Posterior vena cava (tissue), 2 donors: ENCODE results near the gene COL24A1. TPM values are rescaled to one million over a fixed set of nuclear protein-coding genes. Genes with fewer than 3 reads are reported as not detected.
"Not testable (repeated sequence)": the region's sequence is repeated elsewhere in the genome, so short reads cannot be mapped to it uniquely, and the experiment has no call there.

ENCODE experiments used
- DNase-seq: peaks from one replicate; pipeline ENCODE4 v3.0.0-alpha.2; 2020; ENCODE audit warnings: low spot score
- intact Hi-C, 2 donors: fragments of 100-400 bp; cut with DNase I; formaldehyde crosslinking; loops; one replicate each; pipeline versions ENCODE4 v1.14.1 to v1.14.2; 2022 to 2023
- total RNA-seq, 2 donors: library from RNA; stranded (reverse); fragmentation: NEBNext Ultra II Directional; extraction: Animal tissue kit (Norgen Biotek cat#: 25700); gene quantifications; one replicate each; pipeline ENCODE4 v1.2.1, GENCODE V29; 2021
- donor health status: DM: yes; HTN: yes; CAD: no.
- donor health status: DM: yes; HTN: yes; CAD: no.

Gene COL24A1
- total RNA-seq, 2 donors from 2014 or later, result 0.19 to 0.38 TPM

DNA sequence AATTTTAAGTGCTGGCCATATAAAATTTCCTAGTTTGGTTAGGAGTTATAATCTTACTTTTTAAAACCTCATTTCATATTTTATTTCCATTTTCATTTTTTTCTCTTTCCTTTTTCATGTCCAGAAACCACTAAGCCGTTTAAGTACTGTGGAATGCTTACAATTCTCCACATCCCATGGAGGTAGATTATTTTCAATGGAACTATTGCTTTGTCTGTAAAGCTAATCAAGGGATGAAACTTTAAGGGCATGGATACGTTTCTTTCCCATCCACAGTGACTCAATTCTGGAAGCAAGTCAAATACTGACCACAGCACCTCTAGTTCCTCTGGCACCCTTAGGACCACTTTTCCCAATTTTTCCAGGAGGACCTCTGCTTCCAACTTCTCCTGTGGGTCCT is 309.2 kb downstream of the COL24A1 start:
- DNase-seq, result no peak
- intact Hi-C loops, result no loop called here

DNA sequence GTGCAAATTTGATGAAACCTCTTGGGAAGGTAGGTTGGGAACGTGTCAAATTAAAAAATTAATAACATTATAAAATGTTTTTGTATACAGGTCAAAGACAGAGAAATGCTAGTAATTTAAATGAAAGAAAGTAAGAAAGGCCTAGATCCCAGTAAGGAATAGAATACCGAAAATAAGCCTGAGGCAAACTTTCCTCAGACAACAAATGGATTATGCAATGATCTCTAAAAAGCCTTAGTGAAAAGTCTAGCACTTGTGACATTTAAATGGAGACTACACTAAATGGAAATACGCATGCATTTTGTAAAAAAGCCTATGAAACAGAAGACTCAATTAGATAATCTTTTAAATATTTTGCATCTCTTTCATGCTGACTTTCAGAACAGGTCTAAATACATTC is 309.9 kb downstream of the COL24A1 start:
- intact Hi-C loops, result no loop called here
- no peak for DNase-seq

GRCh38 chr1:85839459-85839858 is 317.1 kb downstream of the COL24A1 start:
- DNase-seq, result no peak
- intact Hi-C loops, result loop anchor here in 1 of 2 donors (1.0 kb wide), 1 partner anchor 42 kb away; no protein-coding TSS in a partner anchor

DNA sequence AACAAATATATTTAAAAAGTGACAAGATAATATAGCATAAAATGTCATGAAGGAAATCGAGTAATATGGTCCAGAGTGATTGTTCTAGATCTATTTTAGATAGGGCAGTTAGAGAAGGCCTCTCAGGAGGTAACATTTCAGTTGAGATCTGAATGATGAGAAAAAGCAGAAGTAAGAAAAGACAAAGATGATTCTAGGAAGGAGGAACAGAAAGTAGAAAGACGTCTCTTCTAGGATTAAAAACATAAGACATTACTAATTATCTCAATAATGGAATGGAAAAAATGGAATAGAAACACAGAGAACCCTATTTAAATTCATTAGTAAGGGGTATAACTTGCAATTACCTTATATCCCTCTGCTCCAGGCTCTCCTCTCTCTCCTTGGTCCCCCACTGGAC is 318.3 kb downstream of the COL24A1 start:
- no peak for DNase-seq
- intact Hi-C loops, result no loop called here

DNA sequence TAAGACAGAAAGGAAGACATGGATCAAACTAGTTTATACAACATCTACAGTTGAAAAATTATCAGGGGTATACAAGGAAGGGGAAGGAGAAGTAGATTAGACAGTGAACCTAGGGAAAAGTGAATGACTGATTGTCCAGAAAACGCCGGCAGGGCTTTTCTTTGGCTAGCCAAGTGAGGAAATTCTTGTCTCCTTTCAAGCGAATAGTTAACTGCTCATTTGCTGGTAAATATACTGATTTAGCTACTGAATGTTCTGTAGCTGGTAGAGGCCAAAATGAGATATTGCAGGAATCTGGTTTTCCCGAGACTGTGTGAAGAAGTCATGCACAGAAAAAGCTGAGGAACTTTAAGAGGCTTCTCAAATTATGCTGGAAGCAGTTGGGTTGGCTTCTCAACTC is 319.8 kb downstream of the COL24A1 start:
- intact Hi-C loops, result no loop called here
- DNase-seq, result no peak

DNA sequence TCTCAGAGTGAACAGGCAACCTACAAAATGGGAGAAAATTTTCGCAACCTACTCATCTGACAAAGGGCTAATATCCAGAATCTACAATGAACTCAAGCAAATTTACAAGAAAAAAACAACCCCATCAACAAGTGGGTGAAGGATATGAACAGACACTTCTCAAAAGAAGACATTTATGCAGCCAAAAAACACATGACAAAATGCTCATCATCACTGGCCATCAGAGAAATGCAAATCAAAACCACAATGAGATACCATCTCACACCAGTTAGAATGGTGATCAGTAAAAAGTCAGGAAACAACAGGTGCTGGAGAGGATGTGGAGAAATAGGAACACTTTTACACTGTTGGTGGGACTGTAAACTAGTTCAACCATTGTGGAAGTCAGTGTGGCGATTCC is 323.4 kb downstream of the COL24A1 start:
- DNase-seq, intact Hi-C loops: not testable (repeated sequence)

GRCh38 chr1:85830837-85831236 is 325.7 kb downstream of the COL24A1 start:
- intact Hi-C loops, result no loop called here
- DNase-seq, result no peak

DNA sequence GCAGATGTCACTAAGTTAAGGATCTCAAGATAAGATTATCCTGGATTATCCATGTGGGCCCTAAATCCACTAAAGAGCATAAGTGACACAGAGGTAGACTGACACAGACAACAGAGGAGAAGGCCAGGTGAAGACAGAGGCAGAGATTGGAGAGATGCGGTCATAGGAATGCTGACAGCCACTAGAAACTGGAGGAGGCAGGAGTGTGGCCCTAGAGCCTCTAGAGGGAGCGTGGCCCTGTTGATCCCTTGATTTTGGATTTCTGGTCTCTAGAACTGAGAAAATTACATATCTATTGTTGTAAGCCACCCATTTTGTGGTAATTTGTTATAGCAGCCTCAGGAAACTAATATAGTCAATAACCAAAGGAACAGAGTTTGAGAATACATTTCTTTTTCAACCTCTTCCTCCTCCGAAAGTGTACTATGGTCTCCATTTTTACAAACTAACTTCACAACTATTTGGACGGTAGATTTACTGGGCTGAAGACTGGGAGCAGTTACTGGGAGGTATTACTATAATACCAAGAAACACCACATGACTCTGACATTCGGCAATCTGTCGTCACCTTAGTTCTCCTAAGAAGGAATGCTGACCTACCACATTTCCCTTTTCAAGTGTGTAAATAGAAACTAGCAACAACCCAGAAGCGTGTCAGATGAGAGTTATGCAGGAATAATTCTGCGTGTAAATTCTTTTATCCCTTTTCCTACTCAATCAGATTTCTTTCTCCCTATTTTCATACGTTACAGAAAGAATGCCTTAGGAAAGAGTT is 332.3 kb downstream of the COL24A1 start:
- DNase-seq, result no peak
- intact Hi-C loops, result no loop called here

GRCh38 chr1:85822696-85823095 is 333.9 kb downstream of the COL24A1 start:
- intact Hi-C loops, result no loop called here
- no peak for DNase-seq

- DNase-seq, result no peak
Measured at GRCh38 chr1:85818371-85818770, 338.2 kb downstream of the COL24A1 start.

GRCh38 chr1:85816606-85817005 is 340.0 kb downstream of the COL24A1 start:
- intact Hi-C loops, result no loop called here
- no peak for DNase-seq

More at GRCh38 chr1:85818371-85818770, 338.2 kb downstream of the COL24A1 start:
- intact Hi-C loops, result no loop called here

DNA sequence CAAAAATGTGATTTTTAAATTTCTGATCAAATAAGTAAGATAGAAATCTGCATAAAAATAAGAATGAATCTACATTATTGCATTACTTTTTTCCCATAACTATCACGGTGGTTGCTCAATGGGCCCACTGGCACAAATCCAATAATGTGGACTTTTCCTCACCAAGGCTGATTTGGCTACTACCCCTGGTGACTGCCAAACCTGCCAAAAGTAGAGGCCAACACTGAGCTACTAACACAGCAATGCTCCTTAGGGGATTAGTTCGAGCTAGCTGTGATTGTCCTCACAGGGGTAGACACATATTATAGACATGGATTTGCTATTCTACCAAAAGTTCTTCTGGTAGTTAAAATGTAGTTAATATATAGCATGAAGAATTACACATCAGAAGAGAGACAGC is 340.7 kb downstream of the COL24A1 start:
- peak; percentile 70 for DNase-seq
- intact Hi-C loops, result no loop called here

GRCh38 chr1:85806236-85806965 is 350.2 kb downstream of the COL24A1 start:
- intact Hi-C loops, result no loop called here
- DNase-seq, result no peak

DNA sequence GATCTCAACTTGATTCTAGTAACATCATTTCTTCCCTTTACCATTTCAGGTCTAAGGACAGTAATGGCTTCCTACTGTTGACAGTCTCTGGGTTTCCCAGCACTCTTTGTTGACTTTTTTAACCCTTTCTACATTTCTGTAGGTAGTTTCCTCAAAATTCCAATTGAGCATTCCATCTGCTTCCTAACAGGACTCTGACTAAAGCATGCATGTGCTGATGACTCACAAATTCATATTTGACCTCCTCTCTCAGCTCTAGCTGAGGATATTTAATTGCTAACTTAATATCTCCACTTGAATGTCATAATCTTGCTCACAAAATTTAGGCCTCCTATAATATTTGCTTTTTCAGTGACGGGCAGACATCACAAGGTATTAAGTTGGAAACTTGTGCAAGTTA is 355.1 kb downstream of the COL24A1 start:
- DNase-seq, result no peak
- intact Hi-C loops, result no loop called here

DNA sequence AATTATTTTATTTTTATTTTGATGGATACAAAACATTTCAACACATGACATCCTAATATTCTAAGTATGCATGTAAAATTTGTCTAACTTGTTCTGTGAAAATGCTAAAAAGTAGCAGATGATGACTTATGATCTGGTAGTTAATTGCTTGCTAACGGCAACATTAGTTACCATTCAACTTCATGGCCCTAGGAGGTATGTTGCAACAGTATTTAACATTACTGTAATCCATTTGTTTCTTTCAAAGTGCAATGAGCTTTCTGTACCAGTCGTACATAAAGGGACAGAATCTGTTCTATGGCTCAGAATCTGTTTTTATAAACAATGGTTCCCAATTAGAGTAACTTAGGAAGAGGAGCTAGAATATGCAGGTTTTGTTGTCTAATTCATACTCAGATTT is 356.8 kb downstream of the COL24A1 start:
- DNase-seq, result no peak
- intact Hi-C loops, result no loop called here

GRCh38 chr1:85798419-85798818 is 358.2 kb downstream of the COL24A1 start:
- no peak for DNase-seq
- intact Hi-C loops, result no loop called here

DNA sequence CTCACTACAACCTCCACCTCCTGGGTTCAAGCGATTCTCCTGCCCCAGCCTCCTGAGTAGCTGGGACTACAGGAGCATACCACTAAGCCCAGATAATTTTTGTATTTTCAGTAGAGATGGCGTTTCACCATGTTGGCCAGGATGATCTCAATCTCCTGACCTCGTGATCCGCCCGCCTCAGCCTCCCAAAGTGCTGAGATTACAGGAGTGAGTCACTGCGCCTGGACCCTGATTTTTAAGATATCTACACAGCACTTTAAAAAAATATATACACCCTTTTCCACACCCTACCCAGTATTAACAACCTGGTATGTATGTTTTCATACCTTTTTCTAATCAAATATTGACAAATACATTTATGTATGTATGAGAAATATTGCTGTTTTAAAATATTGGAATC is 379.6 kb downstream of the COL24A1 start:
- intact Hi-C loops, DNase-seq: not testable (repeated sequence)

GRCh38 chr1:85762804-85763203 is 393.8 kb downstream of the COL24A1 start:
- DNase-seq, result no peak
- intact Hi-C loops, result no loop called here

- intact Hi-C loops, result no loop called here
- no peak for DNase-seq
Measured at GRCh38 chr1:85756864-85757263, 399.7 kb downstream of the COL24A1 start.

GRCh38 chr1:85748120-85748519 is 408.5 kb downstream of the COL24A1 start:
- DNase-seq, result no peak
- intact Hi-C loops, result no loop called here

DNA sequence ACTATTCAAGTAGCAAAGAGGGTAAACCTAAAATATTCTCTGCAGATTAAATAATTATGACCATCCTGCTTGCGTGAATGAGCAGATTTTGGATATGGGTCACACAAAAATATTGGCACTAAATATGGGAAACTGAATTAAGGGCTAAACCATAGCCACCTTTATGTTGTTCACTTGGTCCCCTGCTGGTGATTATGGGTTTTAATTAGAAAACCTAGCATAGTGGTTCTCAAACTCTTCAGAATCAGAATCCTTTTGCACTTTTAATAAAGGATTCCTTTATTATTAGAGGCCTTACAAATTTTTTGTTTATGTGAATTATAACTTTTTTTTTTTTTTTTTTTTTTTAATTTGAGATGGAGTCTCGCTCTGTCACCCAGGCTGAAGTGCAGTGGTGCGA is 409.8 kb downstream of the COL24A1 start:
- no peak for DNase-seq
- intact Hi-C loops, result no loop called here
